ENCODE results near the gene COPS2.

DNA sequence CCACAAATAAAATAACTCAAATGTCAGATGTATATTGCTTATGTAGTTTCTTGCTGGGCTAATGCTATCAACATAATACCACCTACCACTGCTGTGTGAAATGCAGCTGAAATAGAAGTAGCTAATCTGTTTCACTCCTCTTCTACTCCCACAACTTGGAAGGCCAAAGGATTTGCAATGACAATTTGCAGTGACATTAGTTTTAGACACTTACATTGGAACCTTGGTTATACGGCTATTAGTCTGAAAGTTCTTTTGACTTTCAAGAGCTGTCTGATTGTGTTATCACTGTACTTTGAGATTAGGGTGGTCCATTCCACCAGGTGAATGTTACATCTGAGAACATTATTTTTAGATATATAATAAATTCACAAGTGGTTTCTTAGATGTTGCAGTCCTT, 33.5 kb downstream of the COPS2 start:
- TF ChIP-seq, protein P1, sequence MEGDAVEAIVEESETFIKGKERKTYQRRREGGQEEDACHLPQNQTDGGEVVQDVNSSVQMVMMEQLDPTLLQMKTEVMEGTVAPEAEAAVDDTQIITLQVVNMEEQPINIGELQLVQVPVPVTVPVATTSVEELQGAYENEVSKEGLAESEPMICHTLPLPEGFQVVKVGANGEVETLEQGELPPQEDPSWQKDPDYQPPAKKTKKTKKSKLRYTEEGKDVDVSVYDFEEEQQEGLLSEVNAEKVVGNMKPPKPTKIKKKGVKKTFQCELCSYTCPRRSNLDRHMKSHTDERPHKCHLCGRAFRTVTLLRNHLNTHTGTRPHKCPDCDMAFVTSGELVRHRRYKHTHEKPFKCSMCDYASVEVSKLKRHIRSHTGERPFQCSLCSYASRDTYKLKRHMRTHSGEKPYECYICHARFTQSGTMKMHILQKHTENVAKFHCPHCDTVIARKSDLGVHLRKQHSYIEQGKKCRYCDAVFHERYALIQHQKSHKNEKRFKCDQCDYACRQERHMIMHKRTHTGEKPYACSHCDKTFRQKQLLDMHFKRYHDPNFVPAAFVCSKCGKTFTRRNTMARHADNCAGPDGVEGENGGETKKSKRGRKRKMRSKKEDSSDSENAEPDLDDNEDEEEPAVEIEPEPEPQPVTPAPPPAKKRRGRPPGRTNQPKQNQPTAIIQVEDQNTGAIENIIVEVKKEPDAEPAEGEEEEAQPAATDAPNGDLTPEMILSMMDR (IDR thresholded peaks at IDR 0.05; ENCODE audit: poor library complexity): no peak
- TF ChIP-seq EZH2 (IDR thresholded peaks at IDR 0.05; ENCODE audit: borderline replicate concordance): no peak
